ENCODE results near the gene MED12L. TPM values are rescaled to one million over a fixed set of nuclear protein-coding genes. Genes with fewer than 3 reads are reported as not detected.

MED12L gene
- polyA plus RNA-seq, 1 donor from 2014 or later = 28.5 TPM

DNA sequence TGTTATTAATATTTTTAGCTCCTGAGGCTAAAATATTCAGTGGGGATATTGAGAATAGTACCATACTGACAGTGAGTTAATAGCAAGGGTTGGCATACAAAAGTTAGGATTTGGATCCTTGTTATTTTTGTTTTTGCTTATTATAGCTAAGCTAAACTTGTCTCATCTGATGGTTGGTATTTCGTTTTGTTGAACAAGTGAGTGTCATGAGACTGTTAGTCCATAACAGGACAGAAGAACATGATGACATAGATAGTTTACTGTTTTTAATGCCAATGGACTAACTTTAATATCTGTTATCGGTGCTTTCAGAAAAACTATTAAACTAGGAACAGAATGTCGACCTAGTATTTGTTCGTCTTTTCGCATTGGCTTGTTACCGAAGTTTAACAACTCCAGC is 69.1 kb downstream of the MED12L start:
- Histone ChIP-seq H3K27ac (ENCODE audit: low read length) (no peak overlapping the region), H3K9me3 (ENCODE audit: low read length) (no peaks in the 10 kb centered on the region), H3K9me2 (ENCODE audit: insufficient read depth, low read length) (no peaks in the 10 kb centered on the region), H4K20me1 (ENCODE audit: insufficient read depth) (no peaks in the 10 kb centered on the region), H3K4me2 (ENCODE audit: low read length) (no peak overlapping the region), H3K4me3 (ENCODE audit: low read length) (no peak overlapping the region), H3K27me3 (ENCODE audit: insufficient read depth, low read depth, low read length) (no peaks in the 10 kb centered on the region), H3K79me2 (replicated peaks; ENCODE audit: insufficient read depth, low read length) (no peaks in the 10 kb centered on the region), H2AFZ (ENCODE audit: low read depth, low read length) (no peak overlapping the region), H3K9ac (ENCODE audit: low read length) (no peak overlapping the region), H3F3A (ENCODE audit: insufficient read depth, low read length, poor library complexity, severe bottlenecking) (no peaks in the 10 kb centered on the region), H3K36me3 (ENCODE audit: insufficient read depth, low read length) (no peaks in the 10 kb centered on the region)
- TF ChIP-seq SMC3 (conservative IDR thresholded peaks at IDR 0.05; ENCODE audit: poor library complexity) = no peak
- no peak for TF ChIP-seq EP300 (conservative IDR thresholded peaks at IDR 0.05; ENCODE audit: poor library complexity, severe bottlenecking)
- TF ChIP-seq, protein P1, sequence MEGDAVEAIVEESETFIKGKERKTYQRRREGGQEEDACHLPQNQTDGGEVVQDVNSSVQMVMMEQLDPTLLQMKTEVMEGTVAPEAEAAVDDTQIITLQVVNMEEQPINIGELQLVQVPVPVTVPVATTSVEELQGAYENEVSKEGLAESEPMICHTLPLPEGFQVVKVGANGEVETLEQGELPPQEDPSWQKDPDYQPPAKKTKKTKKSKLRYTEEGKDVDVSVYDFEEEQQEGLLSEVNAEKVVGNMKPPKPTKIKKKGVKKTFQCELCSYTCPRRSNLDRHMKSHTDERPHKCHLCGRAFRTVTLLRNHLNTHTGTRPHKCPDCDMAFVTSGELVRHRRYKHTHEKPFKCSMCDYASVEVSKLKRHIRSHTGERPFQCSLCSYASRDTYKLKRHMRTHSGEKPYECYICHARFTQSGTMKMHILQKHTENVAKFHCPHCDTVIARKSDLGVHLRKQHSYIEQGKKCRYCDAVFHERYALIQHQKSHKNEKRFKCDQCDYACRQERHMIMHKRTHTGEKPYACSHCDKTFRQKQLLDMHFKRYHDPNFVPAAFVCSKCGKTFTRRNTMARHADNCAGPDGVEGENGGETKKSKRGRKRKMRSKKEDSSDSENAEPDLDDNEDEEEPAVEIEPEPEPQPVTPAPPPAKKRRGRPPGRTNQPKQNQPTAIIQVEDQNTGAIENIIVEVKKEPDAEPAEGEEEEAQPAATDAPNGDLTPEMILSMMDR (IDR thresholded peaks at IDR 0.05; ENCODE audit: poor library complexity, severe bottlenecking) = no peak
- no peak for TF ChIP-seq TAF1 (IDR thresholded peaks at IDR 0.05; ENCODE audit: low read depth)
- no peak for TF ChIP-seq MXI1 (conservative IDR thresholded peaks at IDR 0.05; ENCODE audit: poor library complexity, severe bottlenecking)
- no peak for TF ChIP-seq RAD21 (conservative IDR thresholded peaks at IDR 0.05)
- TF ChIP-seq, protein P2, sequence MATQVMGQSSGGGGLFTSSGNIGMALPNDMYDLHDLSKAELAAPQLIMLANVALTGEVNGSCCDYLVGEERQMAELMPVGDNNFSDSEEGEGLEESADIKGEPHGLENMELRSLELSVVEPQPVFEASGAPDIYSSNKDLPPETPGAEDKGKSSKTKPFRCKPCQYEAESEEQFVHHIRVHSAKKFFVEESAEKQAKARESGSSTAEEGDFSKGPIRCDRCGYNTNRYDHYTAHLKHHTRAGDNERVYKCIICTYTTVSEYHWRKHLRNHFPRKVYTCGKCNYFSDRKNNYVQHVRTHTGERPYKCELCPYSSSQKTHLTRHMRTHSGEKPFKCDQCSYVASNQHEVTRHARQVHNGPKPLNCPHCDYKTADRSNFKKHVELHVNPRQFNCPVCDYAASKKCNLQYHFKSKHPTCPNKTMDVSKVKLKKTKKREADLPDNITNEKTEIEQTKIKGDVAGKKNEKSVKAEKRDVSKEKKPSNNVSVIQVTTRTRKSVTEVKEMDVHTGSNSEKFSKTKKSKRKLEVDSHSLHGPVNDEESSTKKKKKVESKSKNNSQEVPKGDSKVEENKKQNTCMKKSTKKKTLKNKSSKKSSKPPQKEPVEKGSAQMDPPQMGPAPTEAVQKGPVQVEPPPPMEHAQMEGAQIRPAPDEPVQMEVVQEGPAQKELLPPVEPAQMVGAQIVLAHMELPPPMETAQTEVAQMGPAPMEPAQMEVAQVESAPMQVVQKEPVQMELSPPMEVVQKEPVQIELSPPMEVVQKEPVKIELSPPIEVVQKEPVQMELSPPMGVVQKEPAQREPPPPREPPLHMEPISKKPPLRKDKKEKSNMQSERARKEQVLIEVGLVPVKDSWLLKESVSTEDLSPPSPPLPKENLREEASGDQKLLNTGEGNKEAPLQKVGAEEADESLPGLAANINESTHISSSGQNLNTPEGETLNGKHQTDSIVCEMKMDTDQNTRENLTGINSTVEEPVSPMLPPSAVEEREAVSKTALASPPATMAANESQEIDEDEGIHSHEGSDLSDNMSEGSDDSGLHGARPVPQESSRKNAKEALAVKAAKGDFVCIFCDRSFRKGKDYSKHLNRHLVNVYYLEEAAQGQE (IDR thresholded peaks at IDR 0.05; ENCODE audit: borderline replicate concordance) = no peak
- TF ChIP-seq EZH2 (IDR thresholded peaks at IDR 0.05; ENCODE audit: borderline replicate concordance, insufficient read depth, low read length, poor library complexity, severe bottlenecking) = no peak
- TF ChIP-seq POLR2AphosphoS5 (IDR thresholded peaks at IDR 0.05) = no peak

DNA sequence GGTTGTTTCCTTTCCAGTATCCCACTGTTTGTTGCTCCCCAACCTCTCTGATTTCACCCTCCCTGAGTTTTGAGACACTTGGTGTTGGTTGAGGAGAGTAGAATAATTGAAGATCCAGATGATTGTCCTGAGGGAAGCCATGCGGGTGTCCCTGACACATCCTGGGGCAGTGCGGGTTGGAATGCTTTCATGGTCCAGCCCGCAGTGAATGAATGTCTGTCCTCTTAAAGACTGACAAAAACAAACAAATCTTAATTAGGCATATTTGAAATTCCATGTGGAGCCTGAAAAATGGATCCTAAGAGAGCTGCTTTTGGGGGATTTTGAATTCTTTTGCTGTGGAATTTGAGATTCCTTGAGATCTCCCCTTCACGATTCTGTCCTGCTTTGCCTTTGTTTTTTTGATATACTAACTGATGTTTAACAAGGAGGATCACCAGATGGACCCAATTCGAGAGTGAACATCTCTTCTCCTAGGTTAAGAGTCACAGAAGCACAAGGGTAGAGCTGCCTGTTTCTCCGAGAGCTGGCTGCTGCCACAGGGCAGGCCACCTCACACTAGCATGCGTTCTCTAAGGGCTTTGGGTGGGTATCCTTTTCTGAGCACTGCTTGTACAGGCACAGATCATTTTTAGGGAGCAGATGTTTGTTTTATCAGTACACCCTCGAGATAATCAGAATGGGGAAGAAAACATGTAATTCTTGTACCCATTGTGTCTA is 70.1 kb downstream of the MED12L start:
- H3K9ac ChIP-seq (ENCODE audit: low read length) = no peak overlapping the region
- no peaks in the 10 kb centered on the region for H3K27me3 ChIP-seq (ENCODE audit: insufficient read depth, low read depth, low read length)
- H3F3A ChIP-seq (ENCODE audit: insufficient read depth, low read length, poor library complexity, severe bottlenecking) = no peaks in the 10 kb centered on the region
- no peaks in the 10 kb centered on the region for H3K9me3 ChIP-seq (ENCODE audit: low read length)
- H3K27ac ChIP-seq (ENCODE audit: low read length) = no peak overlapping the region
- no peak overlapping the region for H3K4me2 ChIP-seq (ENCODE audit: low read length)
- no peak overlapping the region for H2AFZ ChIP-seq (ENCODE audit: low read depth, low read length)
- no peak overlapping the region for H3K4me3 ChIP-seq (ENCODE audit: low read length)
- no peaks in the 10 kb centered on the region for H3K9me2 ChIP-seq (ENCODE audit: insufficient read depth, low read length)
- H4K20me1 ChIP-seq (ENCODE audit: insufficient read depth) = no peaks in the 10 kb centered on the region
- TF ChIP-seq, protein P1 (IDR thresholded peaks at IDR 0.05; ENCODE audit: poor library complexity, severe bottlenecking) = no peak
- TF ChIP-seq TAF1 (IDR thresholded peaks at IDR 0.05; ENCODE audit: low read depth) = no peak
- peaks cover 3% of the 10 kb centered on the region for H3K36me3 ChIP-seq (ENCODE audit: insufficient read depth, low read length)
- no peaks in the 10 kb centered on the region for H3K79me2 ChIP-seq (replicated peaks; ENCODE audit: insufficient read depth, low read length)
